GM10847 (cell line): ENCODE results near the gene DNAJC3.

Experiments used
- POLR2A ChIP-seq: IDR thresholded peaks from 2 replicates; pipeline ENCODE4 v1.6.1; 2011; ENCODE audit not compliant: insufficient read length; ENCODE audit errors: extremely low read depth

The DNAJC3 gene

GRCh38 chr13:95676762-95677563, at the start of gene DNAJC3:
Gene DNAJC3, plus strand, starts transcription at chr13:95677139. Its CDS starts 117 bp downstream, at chr13:95677256.
- peak; percentile 96 for TF ChIP-seq POLR2A

GRCh38 chr13:95627590-95627989, 49.3 kb upstream of the DNAJC3 start:
- no peak for TF ChIP-seq POLR2A

- TF ChIP-seq POLR2A: no peak
These were observed 48.5 kb upstream of the DNAJC3 start for GRCh38 chr13:95628488-95628887.

GRCh38 chr13:95629071-95629470, 47.9 kb upstream of the DNAJC3 start:
- no peak for TF ChIP-seq POLR2A

- no peak for TF ChIP-seq POLR2A
These were observed 46.3 kb upstream of the DNAJC3 start for GRCh38 chr13:95630593-95630992.

- no peak for TF ChIP-seq POLR2A
These were observed 40.1 kb upstream of the DNAJC3 start for GRCh38 chr13:95636853-95637252.

GRCh38 chr13:95641291-95642027, 35.5 kb upstream of the DNAJC3 start:
- TF ChIP-seq POLR2A: no peak

- TF ChIP-seq POLR2A: no peak
These were observed 34.8 kb upstream of the DNAJC3 start for GRCh38 chr13:95642028-95642621.

GRCh38 chr13:95642999-95643398, 33.9 kb upstream of the DNAJC3 start:
- no peak for TF ChIP-seq POLR2A

- TF ChIP-seq POLR2A: no peak
These were observed 33.4 kb upstream of the DNAJC3 start for GRCh38 chr13:95643571-95643935.

GRCh38 chr13:95643936-95644598, 32.9 kb upstream of the DNAJC3 start:
- no peak for TF ChIP-seq POLR2A

GRCh38 chr13:95644601-95645052, 32.3 kb upstream of the DNAJC3 start, which contains the start of gene DZIP1:
Gene DZIP1, minus strand, starts transcription at chr13:95644706. Its CDS starts 2,677 bp downstream, at chr13:95642029.
- TF ChIP-seq POLR2A: no peak

GRCh38 chr13:95647321-95647720, 29.6 kb upstream of the DNAJC3 start:
- no peak for TF ChIP-seq POLR2A

GRCh38 chr13:95650696-95651095, 26.2 kb upstream of the DNAJC3 start:
- TF ChIP-seq POLR2A: no peak

- no peak for TF ChIP-seq POLR2A
These were observed 24.6 kb upstream of the DNAJC3 start for GRCh38 chr13:95652244-95652764.

GRCh38 chr13:95652821-95653220, 24.1 kb upstream of the DNAJC3 start:
- TF ChIP-seq POLR2A: no peak
